Activated T-cell treated with anti-CD3 and anti-CD28 coated beads, Interleukin-2, amount 50 U/mL, for 4 hours (primary cell): Measurements from ENCODE around the gene CDKN2AIP. TPM values are rescaled to one million over a fixed set of nuclear protein-coding genes. Genes with fewer than 3 reads are reported as not detected.
"Not testable (repeated sequence)": the region's sequence is repeated elsewhere in the genome, so short reads cannot be mapped to it uniquely, and the experiment has no call there.

ENCODE experiments used
- ATAC-seq, 2 donors: fragments of 200-7000 bp; cut with Tn5 transposase; one replicate each; pipeline ENCODE4 v1.10.0; 2021
- DNase-seq: peaks from one replicate; pipeline ENCODE4 v3.0.0-alpha.2; 2020
- H3K27me3 Mint-ChIP-seq: one replicate; pipeline ENCODE4 v1.8.0; 2021; ENCODE audit warnings: low read depth, mixed read lengths
- H3K36me3 Mint-ChIP-seq: one replicate; pipeline ENCODE4 v1.8.0; 2022; ENCODE audit warnings: mixed read lengths; ENCODE audit not compliant: insufficient read depth
- H3K4me1 Mint-ChIP-seq: one replicate; pipeline ENCODE4 v1.8.0; 2021; ENCODE audit warnings: low read depth, mixed read lengths
- H3K4me3 Mint-ChIP-seq: one replicate; pipeline ENCODE4 v1.8.0; 2021; ENCODE audit warnings: mild to moderate bottlenecking, moderate library complexity, mixed read lengths
- H3K9me3 Mint-ChIP-seq: one replicate; pipeline ENCODE4 v1.8.0; 2021; ENCODE audit warnings: mixed read lengths
- total RNA-seq, 3 donors: library from RNA; stranded (reverse); gene quantifications; one replicate each; pipeline ENCODE4 v1.2.1, GENCODE V29; 2021

CDKN2AIP gene
- total RNA-seq, 3 donors from 2014 or later, result 25.6 to 27.2 (median 26.3) TPM

DNA sequence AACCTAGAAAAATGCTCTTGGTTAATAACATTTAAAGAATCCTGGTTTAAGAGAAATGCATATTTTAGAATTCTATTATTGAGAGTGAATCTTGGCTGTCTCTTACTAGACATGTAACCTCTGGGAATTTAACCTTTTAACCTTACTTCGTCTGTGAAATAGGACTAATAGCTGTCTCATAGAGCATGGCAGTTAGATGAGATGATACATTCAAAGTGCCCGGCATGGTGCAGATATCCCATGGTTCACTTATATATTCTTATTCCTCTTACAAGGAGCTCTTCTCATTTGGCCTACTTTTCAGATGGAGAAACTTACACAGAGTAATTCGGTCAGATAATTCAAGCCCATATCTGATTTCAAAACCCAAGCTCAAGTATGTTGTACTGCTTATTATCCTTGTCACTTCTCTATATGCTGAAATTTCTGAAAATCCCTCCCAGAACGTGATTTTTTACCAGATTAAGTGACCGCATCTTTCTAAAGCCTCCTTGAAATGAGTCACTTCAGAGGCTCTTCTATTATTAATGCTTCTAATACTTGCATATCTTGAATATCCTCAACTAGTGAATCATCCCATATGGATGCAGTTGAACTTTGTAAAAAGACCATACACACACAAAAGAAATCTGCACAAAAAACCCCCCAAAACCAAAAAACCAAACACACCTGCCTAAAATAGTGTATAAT is 4.9 kb downstream of the CDKN2AIP start:
- H3K4me3 Mint-ChIP-seq, result no peak overlapping the region
- peaks cover 40% of the 10 kb centered on the region for H3K4me1 Mint-ChIP-seq
- peaks cover 31% of the 10 kb centered on the region for H3K36me3 Mint-ChIP-seq

DNA sequence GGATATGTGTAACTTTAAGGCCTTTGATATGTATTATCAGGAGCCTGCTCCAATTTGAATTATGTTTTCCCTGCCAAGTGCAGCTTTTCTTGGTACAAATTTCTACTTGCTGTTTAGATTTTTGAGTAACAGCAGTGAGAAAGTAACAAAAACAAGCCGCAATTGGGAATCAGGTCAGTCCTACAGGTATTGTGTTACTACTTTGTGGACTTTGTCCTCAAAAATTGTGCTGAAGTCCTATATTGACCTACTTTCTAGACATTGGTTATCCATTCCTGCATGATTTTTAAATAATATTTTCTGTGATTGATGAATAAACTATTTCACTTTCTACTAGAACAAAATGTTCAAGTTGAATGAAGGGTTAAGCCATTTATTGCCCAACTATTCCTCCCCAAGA is 5.7 kb downstream of the CDKN2AIP start:
- H3K4me3 Mint-ChIP-seq, result no peak overlapping the region
- H3K9me3 Mint-ChIP-seq, result no peaks in the 10 kb centered on the region
- DNase-seq, result no peak
- ATAC-seq, result no peak
- H3K27me3 Mint-ChIP-seq, result no peaks in the 10 kb centered on the region
- H3K36me3 Mint-ChIP-seq, result peaks cover 31% of the 10 kb centered on the region
- peaks cover 44% of the 10 kb centered on the region for H3K4me1 Mint-ChIP-seq

More for the DNA sequence above, 4.9 kb downstream of the CDKN2AIP start:
- DNase-seq, result no peak
- H3K27me3 Mint-ChIP-seq, result no peaks in the 10 kb centered on the region
- no peaks in the 10 kb centered on the region for H3K9me3 Mint-ChIP-seq
- ATAC-seq, result no peak

DNA sequence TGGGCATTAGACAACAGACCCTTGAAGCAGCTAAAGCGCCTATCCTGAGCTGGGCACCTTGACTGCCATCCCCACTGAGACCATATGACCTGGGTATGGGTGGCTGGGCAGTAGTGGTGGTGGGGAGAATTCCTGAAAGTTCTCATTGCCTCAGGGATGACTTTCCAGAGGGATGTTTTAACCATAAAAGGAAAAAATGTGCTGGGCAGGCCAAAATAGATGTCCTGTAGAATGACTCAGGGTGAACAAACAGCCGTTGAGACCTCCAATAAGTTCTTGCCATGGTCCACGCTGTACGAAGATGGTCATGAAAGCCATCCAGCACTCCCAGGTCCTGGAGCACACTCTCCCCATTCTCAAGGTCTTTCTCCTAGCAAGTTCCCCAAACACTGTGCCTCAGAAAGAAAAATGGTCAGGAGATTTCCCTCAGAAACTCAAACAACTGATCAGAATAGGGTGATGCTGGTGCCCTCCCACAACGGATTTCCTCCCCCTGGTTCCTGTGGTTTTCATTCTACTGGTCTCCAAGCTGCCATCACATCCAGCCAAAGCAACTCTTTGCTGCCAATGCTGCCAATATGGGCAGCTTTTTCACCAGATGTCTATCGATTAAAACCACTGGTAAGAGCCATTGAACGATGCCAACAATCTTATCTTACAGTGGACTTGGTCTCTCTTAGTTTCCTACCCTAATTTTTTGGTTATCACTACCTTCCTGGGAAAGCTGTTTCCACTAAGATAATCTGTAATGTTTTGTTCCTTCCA is 11.2 kb downstream of the CDKN2AIP start:
- no peak overlapping the region for H3K4me3 Mint-ChIP-seq
- H3K36me3 Mint-ChIP-seq, result peaks cover 2% of the 10 kb centered on the region
- DNase-seq (no peak), ATAC-seq (no peak)
- H3K9me3 Mint-ChIP-seq, result no peaks in the 10 kb centered on the region
- peaks cover 17% of the 10 kb centered on the region for H3K4me1 Mint-ChIP-seq
- H3K27me3 Mint-ChIP-seq, result no peaks in the 10 kb centered on the region

GRCh38 chr4:183458005-183458404 is 13.6 kb downstream of the CDKN2AIP start:
- Mint-ChIP-seq H3K27me3 (no peaks in the 10 kb centered on the region), H3K4me3 (no peak overlapping the region), H3K4me1 (peaks cover 17% of the 10 kb centered on the region), H3K36me3 (no peaks in the 10 kb centered on the region), H3K9me3 (no peaks in the 10 kb centered on the region)
- ATAC-seq (no peak), DNase-seq (no peak)

DNA sequence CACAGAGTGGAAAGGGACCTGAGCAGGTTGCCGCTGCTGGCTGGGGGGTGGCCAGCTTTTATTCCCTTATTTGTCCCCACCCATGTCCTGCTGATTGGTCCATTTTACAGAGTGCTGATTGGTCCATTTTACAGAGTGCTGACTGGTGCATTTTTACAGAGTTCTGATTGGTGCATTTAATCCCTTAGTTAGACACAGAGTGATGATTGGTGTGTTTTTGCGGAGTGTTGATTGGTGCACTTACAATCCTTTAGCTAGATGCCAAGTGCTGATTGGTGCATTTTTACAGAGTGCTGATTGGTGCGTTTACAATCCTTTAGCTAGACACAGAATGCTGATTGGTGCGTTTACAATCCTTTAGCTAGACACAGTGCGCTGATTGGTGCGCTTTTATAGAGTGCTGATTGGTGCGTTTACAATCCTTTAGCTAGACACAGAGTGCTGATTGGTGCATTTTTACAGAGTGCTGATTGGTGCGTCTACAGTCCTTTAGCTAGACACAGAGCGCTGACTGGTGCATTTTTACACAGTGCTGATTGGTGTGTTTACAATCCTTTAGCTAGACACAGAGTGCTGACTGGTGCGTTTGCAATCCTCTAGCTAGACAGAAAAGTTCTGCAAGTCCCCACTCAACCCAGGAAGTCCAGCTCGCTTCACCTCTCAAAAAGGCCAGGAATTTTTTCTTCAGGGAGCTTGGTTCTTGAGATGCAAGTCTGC is 19.6 kb downstream of the CDKN2AIP start:
- H3K27me3 Mint-ChIP-seq, H3K4me3 Mint-ChIP-seq, H3K4me1 Mint-ChIP-seq, DNase-seq, ATAC-seq, H3K9me3 Mint-ChIP-seq, H3K36me3 Mint-ChIP-seq: not testable (repeated sequence)

GRCh38 chr4:183465879-183466278 is 21.4 kb downstream of the CDKN2AIP start:
- not testable (repeated sequence) for H3K27me3 Mint-ChIP-seq, H3K4me3 Mint-ChIP-seq, H3K4me1 Mint-ChIP-seq, DNase-seq, H3K36me3 Mint-ChIP-seq, ATAC-seq, H3K9me3 Mint-ChIP-seq

GRCh38 chr4:183467246-183467645 is 22.8 kb downstream of the CDKN2AIP start:
- H3K27me3 Mint-ChIP-seq, result no peaks in the 10 kb centered on the region
- no peaks in the 10 kb centered on the region for H3K4me1 Mint-ChIP-seq
- DNase-seq, result no peak
- ATAC-seq, result no peak
- H3K36me3 Mint-ChIP-seq, result no peaks in the 10 kb centered on the region
- no peaks in the 10 kb centered on the region for H3K9me3 Mint-ChIP-seq
- no peak overlapping the region for H3K4me3 Mint-ChIP-seq

- no peak for ATAC-seq
- H3K4me1 Mint-ChIP-seq, result no peaks in the 10 kb centered on the region
- no peak overlapping the region for H3K4me3 Mint-ChIP-seq
- H3K36me3 Mint-ChIP-seq, result no peaks in the 10 kb centered on the region
- H3K27me3 Mint-ChIP-seq, result no peaks in the 10 kb centered on the region
- no peak for DNase-seq
- no peaks in the 10 kb centered on the region for H3K9me3 Mint-ChIP-seq
Measured at GRCh38 chr4:183468210-183469095, 24.0 kb downstream of the CDKN2AIP start.

- Mint-ChIP-seq H3K36me3 (no peaks in the 10 kb centered on the region), H3K4me1 (no peaks in the 10 kb centered on the region), H3K4me3 (no peak overlapping the region), H3K27me3 (no peaks in the 10 kb centered on the region), H3K9me3 (no peaks in the 10 kb centered on the region)
- ATAC-seq (no peak), DNase-seq (no peak)
Measured at GRCh38 chr4:183469285-183469684, 24.8 kb downstream of the CDKN2AIP start.

- H3K27me3 Mint-ChIP-seq, result no peaks in the 10 kb centered on the region
- ATAC-seq (no peak), DNase-seq (no peak)
- no peaks in the 10 kb centered on the region for H3K4me1 Mint-ChIP-seq
- no peak overlapping the region for H3K4me3 Mint-ChIP-seq
- no peaks in the 10 kb centered on the region for H3K36me3 Mint-ChIP-seq
- H3K9me3 Mint-ChIP-seq, result no peaks in the 10 kb centered on the region
Measured at GRCh38 chr4:183469936-183470335, 25.5 kb downstream of the CDKN2AIP start.

GRCh38 chr4:183470821-183471220 is 26.4 kb downstream of the CDKN2AIP start:
- Mint-ChIP-seq H3K36me3 (no peaks in the 10 kb centered on the region), H3K27me3 (no peaks in the 10 kb centered on the region), H3K9me3 (no peaks in the 10 kb centered on the region), H3K4me1 (no peaks in the 10 kb centered on the region), H3K4me3 (no peak overlapping the region)
- DNase-seq (no peak), ATAC-seq (no peak)

DNA sequence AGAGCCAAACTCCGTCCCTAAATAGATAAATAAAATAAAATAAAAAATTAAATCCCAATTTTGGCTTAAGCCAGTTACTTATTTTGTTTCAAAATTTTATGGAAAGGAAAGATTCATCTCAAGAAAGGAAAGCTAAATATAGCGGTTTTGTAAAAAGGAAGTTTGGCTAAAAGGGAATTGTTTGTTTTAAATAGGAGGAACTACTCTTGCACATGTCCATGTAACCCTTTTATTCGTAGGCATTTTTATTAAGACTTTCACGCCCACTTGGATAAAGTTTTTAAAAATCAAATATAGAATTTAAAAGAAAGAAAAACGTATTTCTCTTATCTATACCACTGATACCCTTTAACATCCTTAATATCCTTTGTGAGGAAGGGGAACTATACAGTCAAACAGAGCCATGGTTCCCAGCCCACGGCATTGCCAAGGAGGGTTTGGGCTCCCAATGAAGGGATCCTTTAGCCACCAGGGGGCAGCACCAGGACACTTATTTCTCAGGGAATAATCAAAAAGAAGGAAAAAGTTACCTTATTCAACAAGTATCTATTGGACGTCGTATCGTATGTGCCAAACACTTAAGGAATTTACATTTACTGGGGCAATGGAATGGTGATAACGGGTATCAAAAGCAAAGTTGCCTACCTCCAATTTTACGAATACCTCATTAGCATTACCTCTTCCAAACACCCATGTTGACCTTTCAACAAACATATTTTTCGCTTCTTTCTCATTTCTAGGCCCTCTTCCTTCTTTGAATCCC is 27.7 kb downstream of the CDKN2AIP start:
- peak; percentile 65 to 67 for ATAC-seq
- H3K9me3 Mint-ChIP-seq, result no peaks in the 10 kb centered on the region
- H3K4me1 Mint-ChIP-seq, result no peaks in the 10 kb centered on the region
- peak; percentile 86 for DNase-seq
- H3K4me3 Mint-ChIP-seq, result no peak overlapping the region
- H3K27me3 Mint-ChIP-seq, result no peaks in the 10 kb centered on the region
- H3K36me3 Mint-ChIP-seq, result no peaks in the 10 kb centered on the region

- Mint-ChIP-seq H3K36me3 (no peaks in the 10 kb centered on the region), H3K4me1 (no peaks in the 10 kb centered on the region), H3K4me3 (no peak overlapping the region), H3K27me3 (no peaks in the 10 kb centered on the region), H3K9me3 (no peaks in the 10 kb centered on the region)
- DNase-seq (no peak), ATAC-seq (no peak)
Measured at GRCh38 chr4:183478123-183478522, 33.7 kb downstream of the CDKN2AIP start.
